ENCODE measurements around the gene CCDC201.
"Not testable (repeated sequence)": the region's sequence is repeated elsewhere in the genome, so short reads cannot be mapped to it uniquely, and the experiment has no call there.

The CCDC201 gene

DNA sequence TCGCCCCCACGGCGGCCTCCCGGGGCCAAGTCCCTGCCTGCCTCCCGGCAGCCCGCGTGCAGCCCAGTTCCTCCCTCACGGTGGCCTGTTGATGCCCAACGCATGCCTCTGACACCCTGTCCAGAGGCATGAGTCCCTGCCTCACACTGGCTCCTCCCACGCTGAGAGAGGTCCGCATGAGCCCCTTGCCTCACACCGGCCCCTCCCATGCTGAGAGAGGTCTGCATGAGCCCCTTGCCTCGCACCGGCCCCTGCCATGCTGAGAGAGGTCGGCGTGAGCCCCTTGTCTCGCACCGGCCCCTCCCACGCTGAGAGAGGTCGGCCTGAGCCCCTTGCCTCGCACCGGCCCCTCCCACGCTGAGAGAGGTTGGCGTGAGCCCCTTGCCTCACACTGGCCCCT lies 59.9 kb downstream of the CCDC201 start:
- Histone ChIP-seq H3K4me3 (ENCODE audit: low read depth, low read length, poor library complexity, severe bottlenecking) (no peak overlapping the region), H3K9ac (ENCODE audit: low read length) (no peak overlapping the region), H3K27ac (ENCODE audit: low read depth, low read length, poor library complexity, severe bottlenecking) (no peak overlapping the region), H3K36me3 (ENCODE audit: insufficient read depth, low read length) (no peaks in the 10 kb centered on the region), H3K79me2 (ENCODE audit: insufficient read depth, low read length) (no peaks in the 10 kb centered on the region), H3K27me3 (ENCODE audit: insufficient read depth, low read length) (no peaks in the 10 kb centered on the region), H2AFZ (ENCODE audit: low read length) (no peak overlapping the region), H4K20me1 (ENCODE audit: insufficient read depth, low read length) (no peaks in the 10 kb centered on the region), H3F3A (ENCODE audit: insufficient read depth, low read length) (no peaks in the 10 kb centered on the region), H3K9me2 (ENCODE audit: low read depth, low read length) (no peaks in the 10 kb centered on the region), H3K9me3 (ENCODE audit: low read length) (no peaks in the 10 kb centered on the region), H3K4me2 (ENCODE audit: low read length) (no peak overlapping the region), H3K4me1 (ENCODE audit: insufficient read depth, low read length, severe bottlenecking) (no peaks in the 10 kb centered on the region)
- TF ChIP-seq EZH2 (IDR thresholded peaks at IDR 0.05; ENCODE audit: borderline replicate concordance, low read length) = no peak
- TF ChIP-seq, protein P1, sequence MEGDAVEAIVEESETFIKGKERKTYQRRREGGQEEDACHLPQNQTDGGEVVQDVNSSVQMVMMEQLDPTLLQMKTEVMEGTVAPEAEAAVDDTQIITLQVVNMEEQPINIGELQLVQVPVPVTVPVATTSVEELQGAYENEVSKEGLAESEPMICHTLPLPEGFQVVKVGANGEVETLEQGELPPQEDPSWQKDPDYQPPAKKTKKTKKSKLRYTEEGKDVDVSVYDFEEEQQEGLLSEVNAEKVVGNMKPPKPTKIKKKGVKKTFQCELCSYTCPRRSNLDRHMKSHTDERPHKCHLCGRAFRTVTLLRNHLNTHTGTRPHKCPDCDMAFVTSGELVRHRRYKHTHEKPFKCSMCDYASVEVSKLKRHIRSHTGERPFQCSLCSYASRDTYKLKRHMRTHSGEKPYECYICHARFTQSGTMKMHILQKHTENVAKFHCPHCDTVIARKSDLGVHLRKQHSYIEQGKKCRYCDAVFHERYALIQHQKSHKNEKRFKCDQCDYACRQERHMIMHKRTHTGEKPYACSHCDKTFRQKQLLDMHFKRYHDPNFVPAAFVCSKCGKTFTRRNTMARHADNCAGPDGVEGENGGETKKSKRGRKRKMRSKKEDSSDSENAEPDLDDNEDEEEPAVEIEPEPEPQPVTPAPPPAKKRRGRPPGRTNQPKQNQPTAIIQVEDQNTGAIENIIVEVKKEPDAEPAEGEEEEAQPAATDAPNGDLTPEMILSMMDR (IDR thresholded peaks at IDR 0.05; ENCODE audit: low read length) = no peak

DNA sequence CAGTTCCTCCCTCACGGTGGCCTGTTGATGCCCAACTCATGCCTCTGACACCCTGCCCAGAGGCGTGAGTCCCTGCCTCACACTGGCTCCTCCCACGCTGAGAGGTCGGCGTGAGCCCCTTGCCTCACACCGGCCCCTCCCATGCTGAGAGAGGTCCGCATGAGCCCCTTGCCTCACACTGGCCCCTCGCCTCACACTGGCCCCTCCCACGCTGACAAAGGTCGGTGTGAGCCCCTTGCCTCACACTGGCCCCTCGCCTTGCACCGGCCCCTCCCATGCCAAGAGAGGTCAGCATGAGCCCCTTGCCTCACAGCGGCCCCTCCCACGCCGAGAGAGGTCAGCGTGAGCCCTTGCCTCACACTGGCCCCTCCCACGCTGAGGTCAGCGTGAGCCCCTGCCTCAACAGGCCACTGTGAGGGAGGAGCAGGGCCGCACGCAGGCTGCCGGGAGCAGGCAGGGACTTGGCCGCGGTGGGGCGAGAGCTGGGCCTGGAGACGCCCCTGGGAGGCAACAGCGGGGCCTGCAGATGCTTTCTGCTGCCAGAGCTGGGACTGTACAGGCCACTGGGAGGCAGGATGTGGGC lies 61.1 kb downstream of the CCDC201 start:
- not testable (repeated sequence) for H3K79me2 ChIP-seq (ENCODE audit: insufficient read depth, low read length); H3K27ac ChIP-seq (ENCODE audit: low read depth, low read length, poor library complexity, severe bottlenecking); H3K27me3 ChIP-seq (ENCODE audit: insufficient read depth, low read length); H3K4me3 ChIP-seq (ENCODE audit: low read depth, low read length, poor library complexity, severe bottlenecking); H2AFZ ChIP-seq (ENCODE audit: low read length); H4K20me1 ChIP-seq (ENCODE audit: insufficient read depth, low read length); H3F3A ChIP-seq (ENCODE audit: insufficient read depth, low read length); H3K9me2 ChIP-seq (ENCODE audit: low read depth, low read length); H3K9ac ChIP-seq (ENCODE audit: low read length); H3K4me1 ChIP-seq (ENCODE audit: insufficient read depth, low read length, severe bottlenecking); H3K9me3 ChIP-seq (ENCODE audit: low read length); H3K36me3 ChIP-seq (ENCODE audit: insufficient read depth, low read length); H3K4me2 ChIP-seq (ENCODE audit: low read length)

DNA sequence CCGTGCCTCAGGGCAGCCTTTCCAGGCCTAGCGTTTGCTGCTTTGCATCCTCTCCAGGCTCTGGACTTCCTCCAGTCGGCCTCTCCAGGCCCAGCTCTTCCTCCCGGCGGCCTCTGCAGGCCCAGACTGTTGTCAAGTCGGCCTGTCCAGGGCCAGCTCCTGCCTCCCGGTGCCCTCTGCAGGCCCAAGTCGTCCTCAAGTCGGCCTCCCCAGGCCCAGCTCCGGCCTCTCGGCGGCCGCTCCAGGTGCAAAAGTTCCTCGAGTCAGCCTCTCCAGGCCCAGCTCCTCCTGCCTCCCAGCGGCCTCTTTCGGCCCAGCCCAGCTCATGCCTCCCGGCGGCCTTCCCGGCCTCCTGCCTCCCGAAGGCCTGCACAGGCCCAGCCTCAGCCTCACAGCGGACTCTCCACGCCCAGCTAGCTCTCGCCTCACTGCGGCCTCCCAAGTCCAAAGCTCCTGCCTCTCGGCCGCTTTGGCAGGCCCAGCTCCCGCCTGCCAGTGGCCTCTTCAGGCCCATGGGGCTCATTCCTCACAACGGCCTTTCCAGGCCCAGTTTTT lies 62.4 kb downstream of the CCDC201 start:
- H3K4me3 ChIP-seq (ENCODE audit: low read depth, low read length, poor library complexity, severe bottlenecking); H3K36me3 ChIP-seq (ENCODE audit: insufficient read depth, low read length); H3K27me3 ChIP-seq (ENCODE audit: insufficient read depth, low read length); H3K79me2 ChIP-seq (ENCODE audit: insufficient read depth, low read length); H2AFZ ChIP-seq (ENCODE audit: low read length); H3K4me2 ChIP-seq (ENCODE audit: low read length); H3K4me1 ChIP-seq (ENCODE audit: insufficient read depth, low read length, severe bottlenecking); H3K9ac ChIP-seq (ENCODE audit: low read length); H3K27ac ChIP-seq (ENCODE audit: low read depth, low read length, poor library complexity, severe bottlenecking); H4K20me1 ChIP-seq (ENCODE audit: insufficient read depth, low read length); H3F3A ChIP-seq (ENCODE audit: insufficient read depth, low read length); H3K9me2 ChIP-seq (ENCODE audit: low read depth, low read length); H3K9me3 ChIP-seq (ENCODE audit: low read length): not testable (repeated sequence)

Data from OCI-LY1 (cell line).